Measurements from ENCODE around the gene SEBOX.

SEBOX gene

DNA sequence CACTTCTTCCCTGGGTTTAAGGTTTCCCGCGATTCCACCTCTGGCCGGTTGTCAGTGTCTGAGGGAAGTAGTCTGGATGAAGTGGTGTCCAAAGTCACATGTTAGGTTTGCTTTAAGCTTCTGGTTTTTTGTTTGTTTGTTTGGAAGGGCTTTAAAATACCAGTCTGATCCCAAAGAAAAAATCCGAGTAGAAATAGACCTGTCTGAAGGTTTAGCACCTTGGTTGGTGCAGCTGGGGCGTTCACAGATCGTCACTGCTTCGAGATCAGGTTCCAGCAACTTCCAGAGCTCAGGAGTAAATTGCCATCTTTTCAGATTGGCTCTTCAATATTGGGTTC is 45.4 kb downstream of the SEBOX start:
- no peaks in the 10 kb centered on the region for H4K20me1 ChIP-seq (ENCODE audit: insufficient read depth, low read length)
- DNase-seq, result no peak

GRCh38 chr17:28318759-28319597 is 46.0 kb downstream of the SEBOX start, which contains the start of gene TMEM97:
Gene TMEM97 (plus strand): TSS chr17:28319200. CDS start chr17:28319240, 40 bp downstream.
- peak within 1 kb of the TSS; percentile 86 for H2AFZ ChIP-seq (ENCODE audit: low read length)
- no peaks in the 10 kb centered on the region; the same call in 1 of the 2 replicates for H3K36me3 ChIP-seq (replicated peaks; ENCODE audit: insufficient read depth, low read length)
- peaks cover 4% of the 10 kb centered on the region; the same call in 1 of the 2 replicates for H3K4me1 ChIP-seq (ENCODE audit: low read length)
- DNase-seq, result peak; percentile 99
- H4K20me1 ChIP-seq (ENCODE audit: insufficient read depth, low read length), result no peaks in the 10 kb centered on the region
- H3K4me2 ChIP-seq (ENCODE audit: low read depth, low read length), result peak within 1 kb of the TSS; percentile 98
- peaks cover 50% of the 10 kb centered on the region for H3K79me2 ChIP-seq (ENCODE audit: low read length)
- peak within 1 kb of the TSS; percentile 41 for H3K27ac ChIP-seq (ENCODE audit: low read length)
- H3K9me2 ChIP-seq (replicated peaks; ENCODE audit: insufficient read depth, low read length), result no peaks in the 10 kb centered on the region
- TF ChIP-seq EZH2 (optimal IDR thresholded peaks at IDR 0.05; ENCODE audit: low read depth, low read length) (no peak), CTCF (IDR thresholded peaks at IDR 0.05; ENCODE audit: low read length) (peak; percentile 10; the same call in 1 of the 2 replicates), EZH2phosphoT487 (IDR thresholded peaks at IDR 0.05; ENCODE audit: low read length) (no peak)
- H3K27me3 ChIP-seq (replicated peaks; ENCODE audit: insufficient read depth, low read length), result no peaks in the 10 kb centered on the region
- H3K4me3 ChIP-seq (ENCODE audit: low read length), result peak within 1 kb of the TSS; percentile 91
- peak within 1 kb of the TSS; percentile 82 for H3K9ac ChIP-seq (ENCODE audit: low read length)
- no peaks in the 10 kb centered on the region for H3K9me3 ChIP-seq (replicated peaks; ENCODE audit: insufficient read depth, low read length)
- H3F3A ChIP-seq (ENCODE audit: insufficient read depth, low read length), result no peaks in the 10 kb centered on the region

More for the DNA sequence above, 45.4 kb downstream of the SEBOX start:
- Histone ChIP-seq H3K9ac (ENCODE audit: low read length) (peak overlapping the region; percentile 82), H3K36me3 (replicated peaks; ENCODE audit: insufficient read depth, low read length) (no peaks in the 10 kb centered on the region; the same call in 1 of the 2 replicates), H3K27me3 (replicated peaks; ENCODE audit: insufficient read depth, low read length) (no peaks in the 10 kb centered on the region), H3K79me2 (ENCODE audit: low read length) (peaks cover 56% of the 10 kb centered on the region), H3K4me3 (ENCODE audit: low read length) (peak overlapping the region; percentile 91), H3K27ac (ENCODE audit: low read length) (peak overlapping the region; percentile 41), H2AFZ (ENCODE audit: low read length) (peak overlapping the region; percentile 80), H3K4me2 (ENCODE audit: low read depth, low read length) (peak overlapping the region; percentile 98), H3K4me1 (ENCODE audit: low read length) (peaks cover 4% of the 10 kb centered on the region; the same call in 1 of the 2 replicates), H3K9me2 (replicated peaks; ENCODE audit: insufficient read depth, low read length) (no peaks in the 10 kb centered on the region), H3F3A (ENCODE audit: insufficient read depth, low read length) (no peaks in the 10 kb centered on the region), H3K9me3 (replicated peaks; ENCODE audit: insufficient read depth, low read length) (no peaks in the 10 kb centered on the region)
- no peak for TF ChIP-seq CTCF (IDR thresholded peaks at IDR 0.05; ENCODE audit: low read length)

DNA sequence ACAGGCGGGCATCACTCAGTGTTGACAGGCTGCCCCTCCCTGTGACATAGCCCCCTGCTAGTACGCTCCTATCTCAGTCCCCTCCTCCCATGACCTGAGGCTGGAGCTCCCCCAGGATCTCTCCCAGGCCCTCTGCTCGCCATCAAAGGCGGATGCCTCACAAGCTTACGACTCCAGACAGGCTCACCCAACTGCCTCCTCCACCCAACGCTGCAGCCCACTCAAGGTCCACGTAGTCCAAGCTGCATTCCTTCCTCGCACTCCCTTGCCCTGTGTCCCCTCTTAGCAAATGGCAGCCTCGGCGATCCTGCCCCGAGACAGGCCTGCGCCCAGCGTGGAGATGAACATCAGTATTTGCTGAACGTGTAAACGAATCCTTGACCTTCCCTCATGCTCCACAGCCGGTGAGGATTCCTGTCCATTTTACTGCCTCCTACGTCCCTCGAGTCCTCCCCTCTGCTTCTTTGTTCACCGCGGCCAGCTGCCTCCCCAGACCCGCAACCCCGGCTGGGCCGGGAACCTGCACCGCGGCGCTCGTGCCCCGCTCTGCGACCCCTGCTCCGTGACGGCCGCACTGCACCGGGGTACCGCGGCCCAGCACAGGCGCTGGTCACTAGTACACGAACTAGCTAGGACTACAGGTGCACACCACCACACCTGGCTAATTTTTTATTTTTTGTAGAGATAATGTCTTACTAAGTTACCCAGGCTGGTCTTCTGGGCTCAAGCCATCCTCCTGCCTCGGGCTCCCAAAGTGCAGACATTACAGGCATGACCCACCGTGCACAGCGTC is 46.8 kb downstream of the SEBOX start:
- Histone ChIP-seq H3K9me3 (replicated peaks; ENCODE audit: insufficient read depth, low read length) (no peaks in the 10 kb centered on the region), H3K27ac (ENCODE audit: low read length) (no peak overlapping the region), H3F3A (ENCODE audit: insufficient read depth, low read length) (no peaks in the 10 kb centered on the region), H3K27me3 (replicated peaks; ENCODE audit: insufficient read depth, low read length) (no peaks in the 10 kb centered on the region), H3K79me2 (ENCODE audit: low read length) (peaks cover 42% of the 10 kb centered on the region), H4K20me1 (ENCODE audit: insufficient read depth, low read length) (no peaks in the 10 kb centered on the region), H3K9me2 (replicated peaks; ENCODE audit: insufficient read depth, low read length) (no peaks in the 10 kb centered on the region), H3K4me1 (ENCODE audit: low read length) (peaks cover 4% of the 10 kb centered on the region; the same call in 1 of the 2 replicates), H3K9ac (ENCODE audit: low read length) (peak overlapping the region; percentile 65), H3K4me3 (ENCODE audit: low read length) (peak overlapping the region; percentile 91), H3K36me3 (replicated peaks; ENCODE audit: insufficient read depth, low read length) (no peaks in the 10 kb centered on the region; the same call in 1 of the 2 replicates), H2AFZ (ENCODE audit: low read length) (peak overlapping the region; percentile 86), H3K4me2 (ENCODE audit: low read depth, low read length) (peak overlapping the region; percentile 98)
- no peak for DNase-seq
- no peak for TF ChIP-seq EZH2 (optimal IDR thresholded peaks at IDR 0.05; ENCODE audit: low read depth, low read length)
- no peak for TF ChIP-seq EZH2phosphoT487 (IDR thresholded peaks at IDR 0.05; ENCODE audit: low read length)
- peak; percentile 4; the same call in 1 of the 2 replicates for TF ChIP-seq CTCF (IDR thresholded peaks at IDR 0.05; ENCODE audit: low read length)
